HEK293 (cell line): ENCODE measurements around the gene HCRTR2.

Experiments used
- CTCF ChIA-PET: fragments of 350-600 bp; formaldehyde crosslinking; extraction: SDS; loops from one replicate; lab custom pipeline; 2021; ENCODE audit warnings: antibody characterized with exemption; lab: Yijun Ruan, JAX
- POLR2A ChIA-PET: fragments of 300-600 bp; formaldehyde crosslinking; extraction: SDS; loops from one replicate; lab custom pipeline; 2020; ENCODE audit warnings: antibody characterized with exemption, inconsistent platforms; lab: Yijun Ruan, JAX
- H3K27ac ChIP-seq: fragments of 200-500 bp; sonication (Bioruptor generic); 2 replicates; pipeline ENCODE4 v1.5.1; 2014; ENCODE audit warnings: low read depth, low read length, control low read depth, inconsistent platforms; ENCODE audit errors: extremely low read depth
- H3K36me3 ChIP-seq, 2 experiments: fragments of 200-500 bp in 1 of 2; sonication (Bioruptor generic) in 1 of 2; 1 replicate in 1 of 2; 2 replicates in 1 of 2; pipeline ENCODE4 v1.5.1; 2014 to 2017; ENCODE audit warnings: inconsistent platforms in 2 of 2, low read length in 2 of 2; ENCODE audit not compliant: control insufficient read depth in 2 of 2, insufficient read depth in 1 of 2
- H3K4me1 ChIP-seq: fragments of 200-500 bp; sonication (Bioruptor generic); 2 replicates; pipeline ENCODE4 v1.5.1; 2014; ENCODE audit warnings: mild to moderate bottlenecking, low read length, inconsistent platforms; ENCODE audit not compliant: control insufficient read depth, insufficient read depth
- H3K4me3 ChIP-seq: 2 replicates; pipeline ENCODE4 v1.5.1; 2011; ENCODE audit warnings: low read depth, mild to moderate bottlenecking, control low read depth, low read length, moderate library complexity
- H3K9me3 ChIP-seq: fragments of 200-500 bp; sonication (Bioruptor generic); 2 replicates; pipeline ENCODE4 v1.5.1; 2014; ENCODE audit warnings: low read depth, low read length, inconsistent platforms; ENCODE audit not compliant: control insufficient read depth, insufficient read depth
- EGR2 ChIP-seq: fragments of 450-650 bp; formaldehyde crosslinking; IDR thresholded peaks from 2 replicates; pipeline ENCODE4 v1.5.1; 2016; ENCODE audit warnings: low read depth, missing biosample characterization, missing genetic modification characterization
- ELK4 ChIP-seq: IDR thresholded peaks from 2 replicates; pipeline ENCODE4 v1.6.1; 2011; ENCODE audit warnings: mild to moderate bottlenecking, low read depth, low read length, borderline replicate concordance
- HOXD13 ChIP-seq: sonication (generic); formaldehyde crosslinking; IDR thresholded peaks from 2 replicates; pipeline ENCODE4 v1.8.0; 2022; ENCODE audit warnings: missing genetic modification reagents, borderline replicate concordance
- KLF7 ChIP-seq: fragments of 450-650 bp; formaldehyde crosslinking; IDR thresholded peaks from 2 replicates; pipeline ENCODE4 v1.5.1; 2016; ENCODE audit warnings: missing biosample characterization, missing genetic modification characterization, borderline replicate concordance
- REST ChIP-seq: fragments of 450-650 bp; formaldehyde crosslinking; IDR thresholded peaks from 2 replicates; pipeline ENCODE4 v1.5.1; 2016; ENCODE audit warnings: missing biosample characterization, missing genetic modification characterization
- SP3 ChIP-seq: fragments of 450-650 bp; formaldehyde crosslinking; IDR thresholded peaks from 2 replicates; pipeline ENCODE4 v1.5.1; 2016; ENCODE audit warnings: missing biosample characterization, missing genetic modification characterization
- TCF7L2 ChIP-seq: IDR thresholded peaks from 2 replicates; pipeline ENCODE4 v1.6.1; 2011; ENCODE audit warnings: low read depth, mild to moderate bottlenecking, inconsistent platforms, low read length, moderate library complexity, borderline replicate concordance
- YY2 ChIP-seq: fragments of 450-650 bp; formaldehyde crosslinking; IDR thresholded peaks from 2 replicates; pipeline ENCODE4 v1.5.1; 2016; ENCODE audit warnings: missing biosample characterization, missing genetic modification characterization
- ZBTB21 ChIP-seq: fragments of 450-650 bp; formaldehyde crosslinking; IDR thresholded peaks from 2 replicates; pipeline ENCODE4 v1.5.1; 2017; ENCODE audit warnings: missing biosample characterization, missing genetic modification characterization
- ZBTB44 ChIP-seq: fragments of 450-650 bp; IDR thresholded peaks from 2 replicates; pipeline ENCODE4 v1.5.1; 2018; ENCODE audit warnings: missing biosample characterization, mild to moderate bottlenecking, missing genetic modification characterization
- ZBTB6 ChIP-seq: fragments of 450-650 bp; formaldehyde crosslinking; IDR thresholded peaks from 2 replicates; pipeline ENCODE4 v1.5.1; 2017; ENCODE audit warnings: missing biosample characterization, missing genetic modification characterization
- ZFP69B ChIP-seq: fragments of 450-650 bp; formaldehyde crosslinking; IDR thresholded peaks from 2 replicates; pipeline ENCODE4 v1.5.1; 2016; ENCODE audit warnings: missing biosample characterization, missing genetic modification characterization
- ZNF10 ChIP-seq: fragments of 450-650 bp; formaldehyde crosslinking; IDR thresholded peaks from 2 replicates; pipeline ENCODE4 v1.5.1; 2017; ENCODE audit warnings: missing biosample characterization, missing genetic modification characterization
- ZNF391 ChIP-seq: fragments of 450-650 bp; formaldehyde crosslinking; IDR thresholded peaks from 2 replicates; pipeline ENCODE4 v1.5.1; 2016; ENCODE audit warnings: low read depth, missing biosample characterization, missing genetic modification characterization, borderline replicate concordance
- ZNF416 ChIP-seq: fragments of 450-650 bp; formaldehyde crosslinking; IDR thresholded peaks from 2 replicates; pipeline ENCODE4 v1.5.1; 2016; ENCODE audit warnings: missing biosample characterization, missing genetic modification characterization
- ZNF776 ChIP-seq: fragments of 450-650 bp; formaldehyde crosslinking; IDR thresholded peaks from 2 replicates; pipeline ENCODE4 v1.5.0; 2017; ENCODE audit warnings: missing biosample characterization, missing genetic modification characterization, borderline replicate concordance
- ZSCAN23 ChIP-seq: fragments of 450-650 bp; formaldehyde crosslinking; IDR thresholded peaks from 2 replicates; pipeline ENCODE4 v1.5.1; 2016; ENCODE audit warnings: missing biosample characterization, missing genetic modification characterization
- TF ChIP-seq, protein P1 (sequence below): sonication (generic); formaldehyde crosslinking; IDR thresholded peaks from 2 replicates; pipeline ENCODE4 v1.8.1; 2022; ENCODE audit warnings: mild to moderate bottlenecking, moderate library complexity, missing genetic modification reagents

The HCRTR2 gene

GRCh38 chr6:55276745-55277530 lies 102.6 kb downstream of the HCRTR2 start (continued):
- TF ChIP-seq ZBTB44 (tag by site-specific recombination) (no peak), HOXD13 (CRISPR knock-in tag) (no peak)

DNA sequence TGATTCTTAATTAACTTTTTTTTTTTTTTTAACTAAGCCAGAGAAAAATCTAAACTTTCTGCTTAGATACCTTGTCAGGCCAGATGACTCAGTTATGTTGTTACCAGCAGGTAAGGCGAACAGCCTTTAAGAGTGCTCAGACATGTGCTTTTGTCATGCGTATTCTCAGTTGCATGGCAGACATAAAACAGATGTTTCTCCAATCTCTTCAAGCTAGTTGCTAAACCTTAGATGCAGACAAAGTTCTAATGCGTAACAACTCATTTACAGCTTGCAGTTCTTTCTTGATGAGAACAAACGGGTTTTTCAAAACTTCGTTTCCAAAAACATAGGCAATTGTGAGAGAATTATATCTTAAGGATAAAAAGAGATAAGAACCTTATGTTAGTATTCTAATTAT lies 103.3 kb downstream of the HCRTR2 start:
- ChIA-PET POLR2A (no interaction called here), CTCF (interaction anchor here (0.5 to 3.2 kb wide), 9 partner anchors 10 to 1572 kb away, joined by 3 to 36 read pairs (median 4); no protein-coding TSS in a partner anchor)
- no peaks in the 10 kb centered on the region for H3K4me1 ChIP-seq
- no peak overlapping the region for H3K4me3 ChIP-seq
- no peak overlapping the region for H3K27ac ChIP-seq
- H3K9me3 ChIP-seq = no peaks in the 10 kb centered on the region
- H3K36me3 ChIP-seq = no peaks in the 10 kb centered on the region
- TF ChIP-seq, protein P1, sequence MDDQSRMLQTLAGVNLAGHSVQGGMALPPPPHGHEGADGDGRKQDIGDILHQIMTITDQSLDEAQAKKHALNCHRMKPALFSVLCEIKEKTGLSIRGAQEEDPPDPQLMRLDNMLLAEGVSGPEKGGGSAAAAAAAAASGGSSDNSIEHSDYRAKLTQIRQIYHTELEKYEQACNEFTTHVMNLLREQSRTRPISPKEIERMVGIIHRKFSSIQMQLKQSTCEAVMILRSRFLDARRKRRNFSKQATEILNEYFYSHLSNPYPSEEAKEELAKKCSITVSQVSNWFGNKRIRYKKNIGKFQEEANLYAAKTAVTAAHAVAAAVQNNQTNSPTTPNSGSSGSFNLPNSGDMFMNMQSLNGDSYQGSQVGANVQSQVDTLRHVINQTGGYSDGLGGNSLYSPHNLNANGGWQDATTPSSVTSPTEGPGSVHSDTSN (CRISPR knock-in tag) = no peak
- TF ChIP-seq ZNF391 (tag by site-specific recombination) (no peak), REST (no peak), ZNF776 (no peak), ZBTB21 (no peak)

DNA sequence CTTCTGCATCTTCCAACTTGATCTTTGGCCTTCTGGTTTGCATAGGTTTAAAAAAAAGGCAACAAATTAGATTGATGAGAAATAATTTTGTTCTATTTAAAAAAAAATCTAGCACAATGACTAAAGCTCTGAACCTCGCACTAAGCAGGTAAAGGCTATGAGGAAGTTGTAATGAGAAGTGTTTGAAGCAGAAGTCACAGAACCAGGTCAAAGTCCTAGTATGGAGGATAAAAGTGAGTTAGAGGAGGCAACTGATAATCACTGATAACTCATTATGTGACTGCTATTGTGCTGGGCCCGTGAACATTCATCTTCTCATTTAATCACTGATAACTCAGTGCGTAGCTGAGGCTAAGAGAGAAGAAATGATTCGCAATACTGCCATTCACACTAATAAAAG lies 106.9 kb downstream of the HCRTR2 start:
- Histone ChIP-seq H3K27ac (no peak overlapping the region), H3K9me3 (no peaks in the 10 kb centered on the region), H3K4me1 (no peaks in the 10 kb centered on the region), H3K4me3 (no peak overlapping the region), H3K36me3 (no peaks in the 10 kb centered on the region)
- CTCF ChIA-PET = interaction anchor here (0.6 to 2.5 kb wide), 5 partner anchors 11 to 1011 kb away, joined by 3 to 15 read pairs (median 3); no protein-coding TSS in a partner anchor
- POLR2A ChIA-PET = no interaction called here
- TF ChIP-seq ELK4 (no peak), ZFP69B (tag by site-specific recombination) (no peak), KLF7 (no peak), ZBTB6 (no peak), ZNF416 (tag by site-specific recombination) (no peak), ZNF10 (tag by site-specific recombination) (no peak), EGR2 (tag by site-specific recombination) (no peak), TCF7L2 (no peak), SP3 (tag by site-specific recombination) (no peak), ZSCAN23 (no peak), REST (no peak), YY2 (tag by site-specific recombination) (no peak)
